Activated CD8-positive, alpha-beta T cell treated with anti-CD3 and anti-CD28 coated beads for 36 hours (primary cell): ENCODE results near the gene SACS. TPM values are rescaled to one million over a fixed set of nuclear protein-coding genes. Genes with fewer than 3 reads are reported as not detected.

Source experiments
- ATAC-seq: fragments of 200-7000 bp; cut with Tn5 transposase; one replicate; pipeline ENCODE4 v1.10.0; 2021; ENCODE audit warnings: mild to moderate bottlenecking, moderate library complexity
- CTCF ChIA-PET: fragments of 350-600 bp; sonication (Branson Sonifier 250); formaldehyde crosslinking; loops from one replicate; lab custom pipeline; 2021; ENCODE audit warnings: antibody characterized with exemption; lab: Charles Lee
- POLR2A ChIA-PET: fragments of 350-600 bp; sonication (Branson Sonifier 250); formaldehyde crosslinking; loops from one replicate; lab custom pipeline; 2021; ENCODE audit warnings: antibody characterized with exemption; lab: Charles Lee
- DNase-seq: peaks from one replicate; pipeline ENCODE4 v3.0.0-alpha.2; 2020
- H3K27ac Mint-ChIP-seq: one replicate; pipeline ENCODE4 v1.8.0; 2021; ENCODE audit warnings: mild to moderate bottlenecking, mixed read lengths
- H3K27me3 Mint-ChIP-seq: one replicate; pipeline ENCODE4 v1.8.0; 2021; ENCODE audit warnings: mixed read lengths
- H3K36me3 Mint-ChIP-seq: one replicate; pipeline ENCODE4 v1.8.0; 2021; ENCODE audit warnings: low read depth, mixed read lengths
- H3K4me1 Mint-ChIP-seq: one replicate; pipeline ENCODE4 v1.8.0; 2021; ENCODE audit warnings: low read depth, mixed read lengths
- H3K4me3 Mint-ChIP-seq: one replicate; pipeline ENCODE4 v1.8.0; 2021; ENCODE audit warnings: mild to moderate bottlenecking, moderate library complexity, mixed read lengths
- H3K9me3 Mint-ChIP-seq: one replicate; pipeline ENCODE4 v1.8.0; 2021; ENCODE audit warnings: mixed read lengths
- CTCF ChIP-seq: fragments of 200-600 bp; IDR thresholded peaks from one replicate; pipeline ENCODE4 v1.8.0; 2022; ENCODE audit warnings: antibody characterized with exemption, mild to moderate bottlenecking
- intact Hi-C: fragments of 100-400 bp; cut with micrococcal nuclease; formaldehyde crosslinking; loops from one replicate; pipeline ENCODE4 v1.10.0; 2022
- total RNA-seq, 2 experiments: library from RNA; stranded (reverse); gene quantifications; one replicate each; pipeline ENCODE4 v1.2.3, GENCODE V29; 2021

Gene SACS
- total RNA-seq, 2 experiments from 2014 or later = 39.2 to 46.4 TPM

GRCh38 chr13:23455401-23456185 lies 22.1 kb upstream of the SACS start:
- Mint-ChIP-seq H3K4me1 (no peaks in the 10 kb centered on the region), H3K36me3 (no peaks in the 10 kb centered on the region), H3K4me3 (no peak overlapping the region), H3K27ac (no peak overlapping the region), H3K27me3 (peaks cover 3% of the 10 kb centered on the region), H3K9me3 (no peaks in the 10 kb centered on the region)
- ChIA-PET CTCF (no interaction called here), POLR2A (no interaction called here)
- no peak for DNase-seq
- TF ChIP-seq CTCF = no peak
- no peak for ATAC-seq
- intact Hi-C loops = no loop called here

DNA sequence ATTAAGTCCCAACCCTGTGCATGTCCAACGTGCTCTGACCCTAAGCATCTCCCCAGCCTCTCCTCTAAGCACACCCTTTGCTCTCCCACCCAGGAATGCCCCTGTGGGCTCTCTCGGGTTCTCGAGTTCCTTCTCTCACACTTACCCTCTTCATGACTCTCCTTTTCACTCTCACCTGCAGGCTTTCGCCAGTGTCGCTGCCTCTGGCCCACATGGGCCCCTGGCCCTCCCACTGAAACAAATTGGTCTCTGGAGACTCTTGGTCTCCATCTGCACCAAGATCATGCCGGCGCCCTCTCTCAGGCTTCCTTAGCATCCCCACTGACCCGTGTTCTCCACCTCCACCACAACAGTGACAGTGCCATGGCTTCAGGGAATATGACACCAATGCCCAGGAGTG lies 19.6 kb upstream of the SACS start:
- no peak for DNase-seq
- CTCF ChIA-PET = interaction anchor here (1.1 kb wide), 1 partner anchor 22 kb away, joined by 3 read pairs; no protein-coding TSS in a partner anchor
- ATAC-seq = no peak
- TF ChIP-seq CTCF = no peak
- H3K36me3 Mint-ChIP-seq = no peaks in the 10 kb centered on the region
- intact Hi-C loops = no loop called here
- peaks cover 3% of the 10 kb centered on the region for H3K27me3 Mint-ChIP-seq
- no peak overlapping the region for H3K27ac Mint-ChIP-seq
- H3K9me3 Mint-ChIP-seq = no peaks in the 10 kb centered on the region
- H3K4me3 Mint-ChIP-seq = no peak overlapping the region
- POLR2A ChIA-PET = no interaction called here
- H3K4me1 Mint-ChIP-seq = no peaks in the 10 kb centered on the region

- POLR2A ChIA-PET = no interaction called here
- DNase-seq (no peak), ATAC-seq (no peak)
- H3K36me3 Mint-ChIP-seq = no peaks in the 10 kb centered on the region
- H3K4me3 Mint-ChIP-seq = no peak overlapping the region
- H3K27ac Mint-ChIP-seq = no peak overlapping the region
- peaks cover 3% of the 10 kb centered on the region for H3K27me3 Mint-ChIP-seq
- H3K4me1 Mint-ChIP-seq = no peaks in the 10 kb centered on the region
- CTCF ChIA-PET = interaction anchor here (0.7 kb wide), 1 partner anchor 427 kb away, joined by 3 read pairs; no protein-coding TSS in a partner anchor
- no peak for TF ChIP-seq CTCF
- intact Hi-C loops = no loop called here
- H3K9me3 Mint-ChIP-seq = no peaks in the 10 kb centered on the region
Observed at GRCh38 chr13:23450340-23451046, 17.0 kb upstream of the SACS start.

GRCh38 chr13:23449398-23450162 lies 16.1 kb upstream of the SACS start:
- ChIA-PET CTCF (interaction anchor here (0.7 kb wide), 1 partner anchor 428 kb away, joined by 3 read pairs; no protein-coding TSS in a partner anchor), POLR2A (no interaction called here)
- no peak overlapping the region for H3K27ac Mint-ChIP-seq
- DNase-seq (no peak), ATAC-seq (no peak)
- TF ChIP-seq CTCF = no peak
- no peaks in the 10 kb centered on the region for H3K9me3 Mint-ChIP-seq
- no peaks in the 10 kb centered on the region for H3K36me3 Mint-ChIP-seq
- no peaks in the 10 kb centered on the region for H3K4me1 Mint-ChIP-seq
- peaks cover 3% of the 10 kb centered on the region for H3K27me3 Mint-ChIP-seq
- no peak overlapping the region for H3K4me3 Mint-ChIP-seq
- intact Hi-C loops = no loop called here
